Thoracic aorta (tissue), 2 donors: Measurements from ENCODE around the gene HERC4. TPM values are rescaled to one million over a fixed set of nuclear protein-coding genes. Genes with fewer than 3 reads are reported as not detected.

Experiments used
- ATAC-seq: fragments of 150-250 bp; one replicate; pipeline ENCODE4 v1.8.0; 2017; ENCODE audit warnings: low read depth; ENCODE audit not compliant: insufficient number of reproducible peaks, low FRiP score
- DNase-seq: peaks from one replicate; pipeline ENCODE4 v3.0.0-alpha.2; 2020; ENCODE audit warnings: low spot score
- H3K27ac ChIP-seq, 2 donors: fragments of 200-600 bp; sonication (generic); 1 replicate in 1 of 2; 2 replicates in 1 of 2; pipeline ENCODE4 v1.5.1; 2016; ENCODE audit warnings: mild to moderate bottlenecking in 2 of 2, moderate library complexity in 2 of 2
- H3K27me3 ChIP-seq: fragments of 200-600 bp; sonication (generic); replicated peaks from 2 replicates; pipeline ENCODE4 v1.6.0; 2016; ENCODE audit warnings: mild to moderate bottlenecking; ENCODE audit not compliant: insufficient read depth
- H3K36me3 ChIP-seq: fragments of 200-600 bp; sonication (generic); one replicate; pipeline ENCODE4 v1.5.1; 2016
- H3K4me1 ChIP-seq, 2 donors: fragments of 200-600 bp; sonication (generic); 1 replicate in 1 of 2; 2 replicates in 1 of 2; pipeline versions ENCODE4 v1.5.1 to v1.6.0; 2016; ENCODE audit warnings: low read depth in 2 of 2, mild to moderate bottlenecking in 1 of 2; ENCODE audit not compliant: control insufficient read depth in 1 of 2
- H3K4me3 ChIP-seq: fragments of 200-600 bp; sonication (generic); 2 replicates; pipeline ENCODE4 v1.5.1; 2016; ENCODE audit warnings: mild to moderate bottlenecking
- H3K9me3 ChIP-seq: fragments of 200-600 bp; sonication (generic); 2 replicates; pipeline ENCODE4 v1.5.1; 2016
- total RNA-seq, 2 donors: library from RNA; depleted of rRNA; stranded (reverse); fragments of >200 nt; gene quantifications; one replicate each; pipeline versions ENCODE4 v1.1.0 to v1.2.3, GENCODE V29; 2016
- TF ChIP-seq, protein P1 (sequence below): fragments of 200-600 bp; sonication (generic); IDR thresholded peaks from one replicate; pipeline ENCODE4 v1.5.1; 2019; ENCODE audit warnings: antibody characterized with exemption

HERC4 gene
- total RNA-seq, 2 donors from 2014 or later, result 60.2 to 83.7 TPM

- no peak for DNase-seq
- no peak for ATAC-seq
- Histone ChIP-seq H3K27ac (no peak overlapping the region), H3K9me3 (no peaks in the 10 kb centered on the region), H3K4me3 (no peak overlapping the region), H3K4me1 (no peaks in the 10 kb centered on the region), H3K36me3 (peaks cover 33% of the 10 kb centered on the region), H3K27me3 (no peaks in the 10 kb centered on the region)
- TF ChIP-seq, protein P1, sequence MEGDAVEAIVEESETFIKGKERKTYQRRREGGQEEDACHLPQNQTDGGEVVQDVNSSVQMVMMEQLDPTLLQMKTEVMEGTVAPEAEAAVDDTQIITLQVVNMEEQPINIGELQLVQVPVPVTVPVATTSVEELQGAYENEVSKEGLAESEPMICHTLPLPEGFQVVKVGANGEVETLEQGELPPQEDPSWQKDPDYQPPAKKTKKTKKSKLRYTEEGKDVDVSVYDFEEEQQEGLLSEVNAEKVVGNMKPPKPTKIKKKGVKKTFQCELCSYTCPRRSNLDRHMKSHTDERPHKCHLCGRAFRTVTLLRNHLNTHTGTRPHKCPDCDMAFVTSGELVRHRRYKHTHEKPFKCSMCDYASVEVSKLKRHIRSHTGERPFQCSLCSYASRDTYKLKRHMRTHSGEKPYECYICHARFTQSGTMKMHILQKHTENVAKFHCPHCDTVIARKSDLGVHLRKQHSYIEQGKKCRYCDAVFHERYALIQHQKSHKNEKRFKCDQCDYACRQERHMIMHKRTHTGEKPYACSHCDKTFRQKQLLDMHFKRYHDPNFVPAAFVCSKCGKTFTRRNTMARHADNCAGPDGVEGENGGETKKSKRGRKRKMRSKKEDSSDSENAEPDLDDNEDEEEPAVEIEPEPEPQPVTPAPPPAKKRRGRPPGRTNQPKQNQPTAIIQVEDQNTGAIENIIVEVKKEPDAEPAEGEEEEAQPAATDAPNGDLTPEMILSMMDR, result no peak
Measured at GRCh38 chr10:67933199-67933598, 141.9 kb downstream of the HERC4 start.

DNA sequence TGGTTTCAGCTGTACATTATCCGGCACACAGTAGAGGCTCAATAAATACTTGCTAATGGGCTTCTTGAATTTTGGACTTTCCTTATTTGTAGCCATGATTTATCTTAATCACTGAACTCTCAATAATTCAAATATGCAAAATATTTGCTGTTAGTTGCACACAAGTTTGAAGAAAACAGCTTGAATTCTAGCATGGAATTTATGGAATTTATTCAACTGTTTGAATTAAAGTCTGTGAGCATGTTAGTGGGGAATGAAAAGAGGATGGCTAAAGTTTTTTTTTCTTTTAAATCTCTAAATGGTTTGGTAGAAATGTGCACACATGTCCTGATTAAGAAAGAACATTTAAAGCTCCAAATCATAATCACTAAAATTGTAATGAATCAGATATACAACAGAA, 148.1 kb downstream of the HERC4 start:
- Histone ChIP-seq H3K9me3 (no peaks in the 10 kb centered on the region), H3K27ac (no peak overlapping the region), H3K4me3 (no peak overlapping the region), H3K36me3 (peaks cover 15% of the 10 kb centered on the region), H3K27me3 (no peaks in the 10 kb centered on the region), H3K4me1 (no peaks in the 10 kb centered on the region)
- DNase-seq, result no peak
- TF ChIP-seq, protein P1, result no peak
- ATAC-seq, result no peak

GRCh38 chr10:67925449-67926005, 149.6 kb downstream of the HERC4 start:
- DNase-seq (no peak), ATAC-seq (no peak)
- no peak overlapping the region for H3K4me3 ChIP-seq
- peaks cover 7% of the 10 kb centered on the region for H3K36me3 ChIP-seq
- no peaks in the 10 kb centered on the region for H3K9me3 ChIP-seq
- H3K27me3 ChIP-seq, result no peaks in the 10 kb centered on the region
- H3K27ac ChIP-seq, result no peak overlapping the region
- TF ChIP-seq, protein P1, result no peak
- no peaks in the 10 kb centered on the region for H3K4me1 ChIP-seq

- ATAC-seq (no peak), DNase-seq (no peak)
- Histone ChIP-seq H3K36me3 (peaks cover 3% of the 10 kb centered on the region), H3K4me1 (no peaks in the 10 kb centered on the region), H3K27me3 (no peaks in the 10 kb centered on the region), H3K4me3 (no peak overlapping the region), H3K27ac (no peak overlapping the region), H3K9me3 (no peaks in the 10 kb centered on the region)
- TF ChIP-seq, protein P1, result no peak
Measured at GRCh38 chr10:67924136-67924535, 150.9 kb downstream of the HERC4 start.

- Histone ChIP-seq H3K9me3 (no peaks in the 10 kb centered on the region), H3K27me3 (no peaks in the 10 kb centered on the region), H3K4me3 (no peak overlapping the region), H3K36me3 (peaks cover 3% of the 10 kb centered on the region), H3K4me1 (no peaks in the 10 kb centered on the region), H3K27ac (no peak overlapping the region)
- ATAC-seq (no peak), DNase-seq (no peak)
- TF ChIP-seq, protein P1, result no peak
Measured at GRCh38 chr10:67923551-67923950, 151.5 kb downstream of the HERC4 start.
